A549 (cell line): ENCODE results near the gene IRX6.

Source experiments
- CBX2 ChIP-seq: fragments of 200-600 bp; sonication (generic); IDR thresholded peaks from 2 replicates; pipeline ENCODE4 v1.6.1; 2016; ENCODE audit warnings: low read depth, mild to moderate bottlenecking, borderline replicate concordance
- CTCF ChIP-seq: fragments of >200 bp; sonication (Bioruptor Twin); formaldehyde crosslinking; IDR thresholded peaks from 3 replicates; pipeline ENCODE4 v1.5.1; 2016
- EP300 ChIP-seq, 2 experiments: fragments of >200 bp; sonication (Bioruptor Twin); formaldehyde crosslinking; IDR thresholded peaks; 2 replicates in 1 of 2; 3 replicates in 1 of 2; pipeline ENCODE4 v1.6.1; 2016 to 2017
- HOXA7 ChIP-seq: fragments of 250-450 bp; sonication (Bioruptor Pico); IDR thresholded peaks from 2 replicates; pipeline ENCODE4 v1.5.0; 2020; ENCODE audit warnings: mild to moderate bottlenecking, moderate library complexity
- KDM5A ChIP-seq: fragments of 200-600 bp; sonication (generic); IDR thresholded peaks from 2 replicates; pipeline ENCODE4 v1.6.1; 2016; ENCODE audit warnings: antibody characterized with exemption, mild to moderate bottlenecking
- MAX ChIP-seq: IDR thresholded peaks from 2 replicates; pipeline ENCODE4 v1.6.1; 2012
- POLR2A ChIP-seq: IDR thresholded peaks from 2 replicates; pipeline ENCODE4 v1.6.1; 2012; ENCODE audit warnings: mild to moderate bottlenecking, low read length
- RAD21 ChIP-seq, 2 experiments: fragments of >200 bp in 1 of 2; sonication (Bioruptor Twin) in 1 of 2; formaldehyde crosslinking in 1 of 2; IDR thresholded peaks in 1 of 2; conservative IDR thresholded peaks in 1 of 2; 2 replicates in 1 of 2; 3 replicates in 1 of 2; pipeline ENCODE4 v1.6.1; 2012 to 2018; ENCODE audit warnings: inconsistent platforms in 1 of 2
- REST ChIP-seq: fragments of 200-600 bp; sonication (generic); IDR thresholded peaks from 2 replicates; pipeline ENCODE4 v1.6.1; 2016; ENCODE audit warnings: antibody characterized with exemption, mild to moderate bottlenecking, moderate library complexity
- USF2 ChIP-seq: fragments of 450-650 bp; IDR thresholded peaks from 2 replicates; pipeline ENCODE4 v1.6.1; 2014; ENCODE audit warnings: antibody characterized with exemption

- TF ChIP-seq EP300 (IDR thresholded peaks at IDR 0.05) (no peak), POLR2A (no peak), REST (no peak), HOXA7 (CRISPR knock-in tag) (no peak), CTCF (no peak), CBX2 (no peak), KDM5A (no peak), MAX (no peak), USF2 (no peak), RAD21 (conservative IDR thresholded peaks at IDR 0.05 in 1 of 2, IDR thresholded peaks at IDR 0.05 in 1 of 2) (no peak)
Observed at GRCh38 chr16:55292491-55292890, 31.5 kb upstream of the IRX6 start.
